Uterus (tissue), 4 donors: ENCODE measurements around the gene LRRC4C. TPM values are rescaled to one million over a fixed set of nuclear protein-coding genes. Genes with fewer than 3 reads are reported as not detected.

Experiments used
- DNase-seq, 2 donors: peaks; one replicate each; pipeline ENCODE4 v3.0.0-alpha.2; 2019 to 2020
- H3K27ac ChIP-seq, 2 donors: fragments of 200-600 bp; sonication (generic); 1 replicate in 1 of 2; 2 replicates in 1 of 2; pipeline ENCODE4 v1.5.1; 2016 to 2018
- H3K27me3 ChIP-seq, 2 donors: fragments of 200-600 bp; sonication (generic); one replicate each; pipeline ENCODE4 v1.5.1; 2018 to 2019; ENCODE audit warnings: control low read depth in 1 of 2
- H3K36me3 ChIP-seq, 2 donors: fragments of 200-600 bp; sonication (generic); one replicate each; pipeline ENCODE4 v1.5.1; 2019; ENCODE audit warnings: control low read depth in 1 of 2
- H3K4me1 ChIP-seq, 2 donors: fragments of 200-600 bp; sonication (generic); one replicate each; pipeline ENCODE4 v1.5.1; 2018 to 2019; ENCODE audit warnings: control low read depth in 1 of 2
- H3K4me3 ChIP-seq, 2 donors: fragments of 200-600 bp; sonication (generic); 1 replicate in 1 of 2; 2 replicates in 1 of 2; pipeline ENCODE4 v1.5.1; 2018 to 2019; ENCODE audit warnings: mild to moderate bottlenecking in 1 of 2
- H3K9me3 ChIP-seq, 2 donors: fragments of 200-600 bp; sonication (generic); one replicate each; pipeline ENCODE4 v1.5.1; 2019; ENCODE audit warnings: control low read depth in 1 of 2
- POLR2A ChIP-seq, 2 donors: fragments of 450-650 bp; IDR thresholded peaks; one replicate each; pipeline ENCODE4 v1.6.1; 2016; ENCODE audit warnings: antibody characterized with exemption in 2 of 2, mild to moderate bottlenecking in 1 of 2, moderate library complexity in 1 of 2
- intact Hi-C: fragments of 100-400 bp; cut with DNase I; formaldehyde crosslinking; loops from one replicate; pipeline ENCODE4 v1.15.1; 2023; ENCODE audit warnings: low total_unique reads
- total RNA-seq, 4 donors: library from RNA; depleted of rRNA in 3 of 4; stranded (reverse); fragments of >200 nt in 3 of 4; gene quantifications; one replicate each; pipeline versions ENCODE4 v1.1.0 to v1.2.4, GENCODE V29; 2014 to 2023
- TF ChIP-seq, protein P1 (sequence below), 4 experiments: fragments of 200-600 bp in 2 of 4; fragments of 450-650 bp in 2 of 4; sonication (generic) in 2 of 4; IDR thresholded peaks; one replicate each; pipeline ENCODE4 v1.5.1; 2016 to 2019; ENCODE audit warnings: antibody characterized with exemption in 4 of 4, mild to moderate bottlenecking in 2 of 4, moderate library complexity in 1 of 4
- donor health status: DM: yes; HTN: yes; CAD: no.

Gene LRRC4C
- total RNA-seq, 4 donors from 2014 or later, result 1.5 to 16.9 (median 2.1) TPM; not detected in 1

GRCh38 chr11:41458641-41459040 is 811 bp downstream of the LRRC4C start:
- Histone ChIP-seq H3K9me3 (no peaks in the 10 kb centered on the region), H3K4me1 (no peaks in the 10 kb centered on the region), H3K27ac (no peak overlapping the region), H3K4me3 (no peak overlapping the region), H3K36me3 (no peaks in the 10 kb centered on the region), H3K27me3 (peaks cover 0 to 9% of the 10 kb centered on the region in 2 donors)
- TF ChIP-seq, protein P1, sequence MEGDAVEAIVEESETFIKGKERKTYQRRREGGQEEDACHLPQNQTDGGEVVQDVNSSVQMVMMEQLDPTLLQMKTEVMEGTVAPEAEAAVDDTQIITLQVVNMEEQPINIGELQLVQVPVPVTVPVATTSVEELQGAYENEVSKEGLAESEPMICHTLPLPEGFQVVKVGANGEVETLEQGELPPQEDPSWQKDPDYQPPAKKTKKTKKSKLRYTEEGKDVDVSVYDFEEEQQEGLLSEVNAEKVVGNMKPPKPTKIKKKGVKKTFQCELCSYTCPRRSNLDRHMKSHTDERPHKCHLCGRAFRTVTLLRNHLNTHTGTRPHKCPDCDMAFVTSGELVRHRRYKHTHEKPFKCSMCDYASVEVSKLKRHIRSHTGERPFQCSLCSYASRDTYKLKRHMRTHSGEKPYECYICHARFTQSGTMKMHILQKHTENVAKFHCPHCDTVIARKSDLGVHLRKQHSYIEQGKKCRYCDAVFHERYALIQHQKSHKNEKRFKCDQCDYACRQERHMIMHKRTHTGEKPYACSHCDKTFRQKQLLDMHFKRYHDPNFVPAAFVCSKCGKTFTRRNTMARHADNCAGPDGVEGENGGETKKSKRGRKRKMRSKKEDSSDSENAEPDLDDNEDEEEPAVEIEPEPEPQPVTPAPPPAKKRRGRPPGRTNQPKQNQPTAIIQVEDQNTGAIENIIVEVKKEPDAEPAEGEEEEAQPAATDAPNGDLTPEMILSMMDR (IDR thresholded peaks at IDR 0.05), result no peak
- no peak for TF ChIP-seq POLR2A (IDR thresholded peaks at IDR 0.05)
- DNase-seq, result no peak
- intact Hi-C loops, result no loop called here

- Histone ChIP-seq H3K27me3 (peaks cover 0 to 9% of the 10 kb centered on the region in 2 donors), H3K4me3 (no peak overlapping the region), H3K4me1 (no peaks in the 10 kb centered on the region), H3K27ac (no peak overlapping the region), H3K36me3 (no peaks in the 10 kb centered on the region), H3K9me3 (no peaks in the 10 kb centered on the region)
- no peak for DNase-seq
- TF ChIP-seq POLR2A (IDR thresholded peaks at IDR 0.05), result no peak
- TF ChIP-seq, protein P1 (IDR thresholded peaks at IDR 0.05), result no peak
- intact Hi-C loops, result no loop called here
Measured at GRCh38 chr11:41458154-41458553, 1.3 kb downstream of the LRRC4C start.

GRCh38 chr11:41457216-41458014 is 2.0 kb downstream of the LRRC4C start:
- intact Hi-C loops, result no loop called here
- no peaks in the 10 kb centered on the region for H3K36me3 ChIP-seq
- no peak for TF ChIP-seq POLR2A (IDR thresholded peaks at IDR 0.05)
- TF ChIP-seq, protein P1 (IDR thresholded peaks at IDR 0.05), result no peak
- no peak overlapping the region for H3K27ac ChIP-seq
- no peak for DNase-seq
- no peaks in the 10 kb centered on the region for H3K9me3 ChIP-seq
- H3K27me3 ChIP-seq, result peaks cover 0 to 9% of the 10 kb centered on the region in 2 donors
- H3K4me1 ChIP-seq, result no peaks in the 10 kb centered on the region
- H3K4me3 ChIP-seq, result no peak overlapping the region

DNA sequence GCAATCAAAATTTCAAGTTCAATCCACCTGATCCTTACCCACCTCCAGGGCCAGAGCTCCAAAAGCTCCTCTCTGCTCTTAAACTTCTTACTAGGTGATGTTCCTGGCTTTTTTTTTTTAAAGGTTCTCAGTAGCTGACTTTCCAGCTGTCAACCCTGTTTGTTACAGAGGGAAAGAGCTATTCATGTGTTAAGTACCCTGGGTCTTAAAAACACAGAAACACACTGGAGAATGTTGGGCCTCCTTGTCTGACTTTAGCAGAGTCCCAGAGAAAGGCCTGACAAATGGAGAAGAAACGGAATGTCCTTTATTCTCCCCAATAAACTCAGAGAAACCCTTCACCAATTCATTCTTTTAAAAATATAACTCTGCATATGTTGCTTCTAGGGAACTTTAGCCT is 3.2 kb downstream of the LRRC4C start:
- TF ChIP-seq POLR2A (IDR thresholded peaks at IDR 0.05), result no peak
- TF ChIP-seq, protein P1 (IDR thresholded peaks at IDR 0.05), result no peak
- intact Hi-C loops, result no loop called here

GRCh38 chr11:41451011-41451410 is 8.4 kb downstream of the LRRC4C start:
- Histone ChIP-seq H3K9me3 (no peaks in the 10 kb centered on the region), H3K27me3 (no peaks in the 10 kb centered on the region), H3K27ac (no peak overlapping the region), H3K36me3 (no peaks in the 10 kb centered on the region), H3K4me3 (no peak overlapping the region), H3K4me1 (no peaks in the 10 kb centered on the region)
- no peak for DNase-seq
- intact Hi-C loops, result no loop called here
- TF ChIP-seq, protein P1 (IDR thresholded peaks at IDR 0.05), result no peak
- no peak for TF ChIP-seq POLR2A (IDR thresholded peaks at IDR 0.05)

More for the DNA sequence above, 3.2 kb downstream of the LRRC4C start:
- H3K4me1 ChIP-seq, result no peaks in the 10 kb centered on the region
- no peak overlapping the region for H3K4me3 ChIP-seq
- H3K9me3 ChIP-seq, result no peaks in the 10 kb centered on the region
- no peak overlapping the region for H3K27ac ChIP-seq
- H3K27me3 ChIP-seq, result peaks cover 0 to 9% of the 10 kb centered on the region in 2 donors
- no peak for DNase-seq
- H3K36me3 ChIP-seq, result no peaks in the 10 kb centered on the region
